ENCODE measurements around the gene PTK7. TPM values are rescaled to one million over a fixed set of nuclear protein-coding genes. Genes with fewer than 3 reads are reported as not detected.

PTK7 gene
- total RNA-seq, 1 experiment from 2014 or later: 165 TPM

DNA sequence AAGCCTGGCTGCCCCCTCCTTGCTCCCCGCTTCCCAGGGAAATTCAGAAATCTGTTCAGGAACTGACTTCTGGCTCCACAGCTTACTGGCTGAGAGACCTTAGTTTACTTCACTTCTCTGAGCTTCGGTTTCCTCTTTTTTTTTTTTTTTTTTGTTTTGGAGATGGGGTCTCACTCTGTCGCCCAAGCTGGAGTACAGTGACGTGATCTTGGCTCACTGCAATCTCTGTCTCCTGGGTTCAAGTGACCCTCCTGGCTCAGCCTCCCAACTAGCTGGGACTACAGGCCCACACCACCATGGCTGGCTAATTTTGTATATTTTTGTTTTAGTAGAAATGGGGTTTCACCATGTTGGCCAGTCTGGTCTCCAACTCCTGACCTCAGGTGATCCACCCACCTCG lies 14.9 kb downstream of the PTK7 start:
- Mint-ChIP-seq H3K4me3 (peak overlapping the region; percentile 63), H3K36me3 (no peaks in the 10 kb centered on the region), H3K27me3 (ENCODE audit: low read depth) (no peaks in the 10 kb centered on the region), H3K27ac (peak overlapping the region; percentile 99), H3K4me1 (peaks cover 85% of the 10 kb centered on the region), H3K9me3 (no peaks in the 10 kb centered on the region)
- CTCF ChIA-PET: interaction anchor here (0.6 to 1.8 kb wide), 4 partner anchors 39 to 1003 kb away, joined by 3 to 6 read pairs (median 4); no protein-coding TSS in a partner anchor
- POLR2A ChIA-PET: interaction anchor here (0.7 to 0.8 kb wide), 2 partner anchors 345 to 1032 kb away, joined by 4 to 8 read pairs; partner anchors contain the start of gene TBCC
- ATAC-seq (no peak), DNase-seq (ENCODE audit: low spot score) (no peak)
- TF ChIP-seq ZNF121 (CRISPR knock-in tag; IDR thresholded peaks at IDR 0.05) (peak; percentile 74), ELF4 (CRISPR knock-in tag; IDR thresholded peaks at IDR 0.05; ENCODE audit: low read depth) (no peak)

DNA sequence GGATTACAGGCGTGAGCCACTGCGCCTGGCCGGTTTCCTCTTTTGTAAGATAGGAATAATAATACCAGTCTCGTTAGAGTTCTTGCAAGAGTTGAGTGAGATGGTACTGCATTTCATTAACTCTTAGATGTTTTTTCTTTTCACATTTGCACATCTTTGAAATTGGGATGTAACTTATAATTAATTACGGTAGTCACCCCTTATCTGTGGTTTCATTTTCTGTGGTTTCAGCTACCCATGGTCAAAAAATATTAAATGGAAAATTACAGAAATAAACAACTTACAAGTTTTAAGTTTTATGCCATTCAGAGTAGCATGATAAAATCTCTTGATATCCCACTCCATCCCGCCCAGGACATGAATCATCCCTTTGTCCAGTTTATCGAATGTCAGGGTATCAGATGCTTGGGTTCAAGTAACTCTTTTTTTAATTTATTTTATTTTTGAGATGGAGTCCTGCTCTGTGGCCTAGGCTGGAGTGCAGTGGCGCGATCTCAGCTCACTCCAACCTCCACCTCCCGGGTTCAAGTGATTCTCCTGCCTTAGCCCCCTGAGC lies 15.4 kb downstream of the PTK7 start:
- no peaks in the 10 kb centered on the region for H3K27me3 Mint-ChIP-seq (ENCODE audit: low read depth)
- H3K9me3 Mint-ChIP-seq: no peaks in the 10 kb centered on the region
- CTCF ChIA-PET: interaction anchor here (1.0 to 1.8 kb wide), 2 partner anchors 38 to 52 kb away, joined by 3 to 6 read pairs; no protein-coding TSS in a partner anchor
- POLR2A ChIA-PET: interaction anchor here (0.7 to 0.8 kb wide), 2 partner anchors 345 to 1032 kb away, joined by 4 to 8 read pairs; partner anchors contain the start of gene TBCC
- peaks cover 85% of the 10 kb centered on the region for H3K4me1 Mint-ChIP-seq
- H3K27ac Mint-ChIP-seq: peak overlapping the region; percentile 99
- DNase-seq (ENCODE audit: low spot score) (no peak), ATAC-seq (no peak)
- peak overlapping the region; percentile 63; the same call in 1 of the 2 replicates for H3K4me3 Mint-ChIP-seq
- H3K36me3 Mint-ChIP-seq: no peaks in the 10 kb centered on the region
- TF ChIP-seq, protein P1, sequence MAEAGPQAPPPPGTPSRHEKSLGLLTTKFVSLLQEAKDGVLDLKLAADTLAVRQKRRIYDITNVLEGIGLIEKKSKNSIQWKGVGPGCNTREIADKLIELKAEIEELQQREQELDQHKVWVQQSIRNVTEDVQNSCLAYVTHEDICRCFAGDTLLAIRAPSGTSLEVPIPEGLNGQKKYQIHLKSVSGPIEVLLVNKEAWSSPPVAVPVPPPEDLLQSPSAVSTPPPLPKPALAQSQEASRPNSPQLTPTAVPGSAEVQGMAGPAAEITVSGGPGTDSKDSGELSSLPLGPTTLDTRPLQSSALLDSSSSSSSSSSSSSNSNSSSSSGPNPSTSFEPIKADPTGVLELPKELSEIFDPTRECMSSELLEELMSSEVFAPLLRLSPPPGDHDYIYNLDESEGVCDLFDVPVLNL (CRISPR knock-in tag; IDR thresholded peaks at IDR 0.05; ENCODE audit: borderline replicate concordance, low read depth): no peak
- TF ChIP-seq HMGA2 (CRISPR knock-in tag; IDR thresholded peaks at IDR 0.05) (no peak), FOXK1 (CRISPR knock-in tag; IDR thresholded peaks at IDR 0.05) (no peak), PRRX2 (CRISPR knock-in tag; IDR thresholded peaks at IDR 0.05) (no peak), ZNF396 (CRISPR knock-in tag; IDR thresholded peaks at IDR 0.05; ENCODE audit: borderline replicate concordance) (no peak), GTF2I (CRISPR knock-in tag; conservative IDR thresholded peaks at IDR 0.05) (no peak), CBFB (CRISPR knock-in tag; IDR thresholded peaks at IDR 0.05; ENCODE audit: low read depth) (no peak), ZNF138 (CRISPR knock-in tag; conservative IDR thresholded peaks at IDR 0.05) (no peak)
- TF ChIP-seq, protein P2, sequence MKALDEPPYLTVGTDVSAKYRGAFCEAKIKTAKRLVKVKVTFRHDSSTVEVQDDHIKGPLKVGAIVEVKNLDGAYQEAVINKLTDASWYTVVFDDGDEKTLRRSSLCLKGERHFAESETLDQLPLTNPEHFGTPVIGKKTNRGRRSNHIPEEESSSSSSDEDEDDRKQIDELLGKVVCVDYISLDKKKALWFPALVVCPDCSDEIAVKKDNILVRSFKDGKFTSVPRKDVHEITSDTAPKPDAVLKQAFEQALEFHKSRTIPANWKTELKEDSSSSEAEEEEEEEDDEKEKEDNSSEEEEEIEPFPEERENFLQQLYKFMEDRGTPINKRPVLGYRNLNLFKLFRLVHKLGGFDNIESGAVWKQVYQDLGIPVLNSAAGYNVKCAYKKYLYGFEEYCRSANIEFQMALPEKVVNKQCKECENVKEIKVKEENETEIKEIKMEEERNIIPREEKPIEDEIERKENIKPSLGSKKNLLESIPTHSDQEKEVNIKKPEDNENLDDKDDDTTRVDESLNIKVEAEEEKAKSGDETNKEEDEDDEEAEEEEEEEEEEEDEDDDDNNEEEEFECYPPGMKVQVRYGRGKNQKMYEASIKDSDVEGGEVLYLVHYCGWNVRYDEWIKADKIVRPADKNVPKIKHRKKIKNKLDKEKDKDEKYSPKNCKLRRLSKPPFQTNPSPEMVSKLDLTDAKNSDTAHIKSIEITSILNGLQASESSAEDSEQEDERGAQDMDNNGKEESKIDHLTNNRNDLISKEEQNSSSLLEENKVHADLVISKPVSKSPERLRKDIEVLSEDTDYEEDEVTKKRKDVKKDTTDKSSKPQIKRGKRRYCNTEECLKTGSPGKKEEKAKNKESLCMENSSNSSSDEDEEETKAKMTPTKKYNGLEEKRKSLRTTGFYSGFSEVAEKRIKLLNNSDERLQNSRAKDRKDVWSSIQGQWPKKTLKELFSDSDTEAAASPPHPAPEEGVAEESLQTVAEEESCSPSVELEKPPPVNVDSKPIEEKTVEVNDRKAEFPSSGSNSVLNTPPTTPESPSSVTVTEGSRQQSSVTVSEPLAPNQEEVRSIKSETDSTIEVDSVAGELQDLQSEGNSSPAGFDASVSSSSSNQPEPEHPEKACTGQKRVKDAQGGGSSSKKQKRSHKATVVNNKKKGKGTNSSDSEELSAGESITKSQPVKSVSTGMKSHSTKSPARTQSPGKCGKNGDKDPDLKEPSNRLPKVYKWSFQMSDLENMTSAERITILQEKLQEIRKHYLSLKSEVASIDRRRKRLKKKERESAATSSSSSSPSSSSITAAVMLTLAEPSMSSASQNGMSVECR (CRISPR knock-in tag; IDR thresholded peaks at IDR 0.05; ENCODE audit: borderline replicate concordance): no peak
- TF ChIP-seq, protein P3, sequence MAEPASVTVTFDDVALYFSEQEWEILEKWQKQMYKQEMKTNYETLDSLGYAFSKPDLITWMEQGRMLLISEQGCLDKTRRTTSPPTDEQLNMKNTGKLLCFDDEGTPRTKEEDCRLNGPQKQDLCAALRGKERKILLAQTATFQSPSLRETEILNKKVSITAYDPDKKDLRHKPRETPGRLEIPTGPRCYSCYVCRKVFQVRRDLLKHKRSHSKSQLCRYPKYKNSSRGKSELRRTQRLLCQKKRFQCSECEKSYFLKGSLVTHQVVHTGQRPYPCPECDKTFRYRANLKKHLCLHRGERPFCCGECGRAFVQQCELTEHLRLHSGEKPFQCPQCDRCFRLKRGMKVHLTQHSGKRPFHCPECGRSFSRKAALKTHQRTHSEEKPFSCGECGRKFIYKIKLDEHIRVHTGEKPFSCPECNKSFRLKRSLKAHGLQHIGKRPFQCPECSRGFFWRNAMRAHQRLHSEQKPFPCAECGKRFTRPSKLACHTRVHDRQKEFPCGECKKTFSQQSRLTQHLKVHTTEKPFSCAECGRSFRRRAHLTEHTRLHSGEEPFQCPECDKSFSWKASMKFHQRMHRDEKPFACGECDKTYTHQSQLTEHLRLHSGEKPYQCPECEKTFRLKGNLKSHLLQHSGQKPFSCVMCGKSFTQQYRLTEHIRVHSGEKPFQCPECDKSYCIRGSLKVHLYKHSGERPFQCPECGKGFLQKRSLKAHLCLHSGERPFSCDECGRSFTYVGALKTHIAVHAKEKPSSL (CRISPR knock-in tag; conservative IDR thresholded peaks at IDR 0.05): no peak
- TF ChIP-seq, protein P4, sequence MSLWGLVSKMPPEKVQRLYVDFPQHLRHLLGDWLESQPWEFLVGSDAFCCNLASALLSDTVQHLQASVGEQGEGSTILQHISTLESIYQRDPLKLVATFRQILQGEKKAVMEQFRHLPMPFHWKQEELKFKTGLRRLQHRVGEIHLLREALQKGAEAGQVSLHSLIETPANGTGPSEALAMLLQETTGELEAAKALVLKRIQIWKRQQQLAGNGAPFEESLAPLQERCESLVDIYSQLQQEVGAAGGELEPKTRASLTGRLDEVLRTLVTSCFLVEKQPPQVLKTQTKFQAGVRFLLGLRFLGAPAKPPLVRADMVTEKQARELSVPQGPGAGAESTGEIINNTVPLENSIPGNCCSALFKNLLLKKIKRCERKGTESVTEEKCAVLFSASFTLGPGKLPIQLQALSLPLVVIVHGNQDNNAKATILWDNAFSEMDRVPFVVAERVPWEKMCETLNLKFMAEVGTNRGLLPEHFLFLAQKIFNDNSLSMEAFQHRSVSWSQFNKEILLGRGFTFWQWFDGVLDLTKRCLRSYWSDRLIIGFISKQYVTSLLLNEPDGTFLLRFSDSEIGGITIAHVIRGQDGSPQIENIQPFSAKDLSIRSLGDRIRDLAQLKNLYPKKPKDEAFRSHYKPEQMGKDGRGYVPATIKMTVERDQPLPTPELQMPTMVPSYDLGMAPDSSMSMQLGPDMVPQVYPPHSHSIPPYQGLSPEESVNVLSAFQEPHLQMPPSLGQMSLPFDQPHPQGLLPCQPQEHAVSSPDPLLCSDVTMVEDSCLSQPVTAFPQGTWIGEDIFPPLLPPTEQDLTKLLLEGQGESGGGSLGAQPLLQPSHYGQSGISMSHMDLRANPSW (CRISPR knock-in tag; conservative IDR thresholded peaks at IDR 0.05; ENCODE audit: low read depth): no peak
- TF ChIP-seq, protein P5, sequence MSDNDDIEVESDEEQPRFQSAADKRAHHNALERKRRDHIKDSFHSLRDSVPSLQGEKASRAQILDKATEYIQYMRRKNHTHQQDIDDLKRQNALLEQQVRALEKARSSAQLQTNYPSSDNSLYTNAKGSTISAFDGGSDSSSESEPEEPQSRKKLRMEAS (CRISPR knock-in tag; IDR thresholded peaks at IDR 0.05): no peak
- TF ChIP-seq, protein P6, sequence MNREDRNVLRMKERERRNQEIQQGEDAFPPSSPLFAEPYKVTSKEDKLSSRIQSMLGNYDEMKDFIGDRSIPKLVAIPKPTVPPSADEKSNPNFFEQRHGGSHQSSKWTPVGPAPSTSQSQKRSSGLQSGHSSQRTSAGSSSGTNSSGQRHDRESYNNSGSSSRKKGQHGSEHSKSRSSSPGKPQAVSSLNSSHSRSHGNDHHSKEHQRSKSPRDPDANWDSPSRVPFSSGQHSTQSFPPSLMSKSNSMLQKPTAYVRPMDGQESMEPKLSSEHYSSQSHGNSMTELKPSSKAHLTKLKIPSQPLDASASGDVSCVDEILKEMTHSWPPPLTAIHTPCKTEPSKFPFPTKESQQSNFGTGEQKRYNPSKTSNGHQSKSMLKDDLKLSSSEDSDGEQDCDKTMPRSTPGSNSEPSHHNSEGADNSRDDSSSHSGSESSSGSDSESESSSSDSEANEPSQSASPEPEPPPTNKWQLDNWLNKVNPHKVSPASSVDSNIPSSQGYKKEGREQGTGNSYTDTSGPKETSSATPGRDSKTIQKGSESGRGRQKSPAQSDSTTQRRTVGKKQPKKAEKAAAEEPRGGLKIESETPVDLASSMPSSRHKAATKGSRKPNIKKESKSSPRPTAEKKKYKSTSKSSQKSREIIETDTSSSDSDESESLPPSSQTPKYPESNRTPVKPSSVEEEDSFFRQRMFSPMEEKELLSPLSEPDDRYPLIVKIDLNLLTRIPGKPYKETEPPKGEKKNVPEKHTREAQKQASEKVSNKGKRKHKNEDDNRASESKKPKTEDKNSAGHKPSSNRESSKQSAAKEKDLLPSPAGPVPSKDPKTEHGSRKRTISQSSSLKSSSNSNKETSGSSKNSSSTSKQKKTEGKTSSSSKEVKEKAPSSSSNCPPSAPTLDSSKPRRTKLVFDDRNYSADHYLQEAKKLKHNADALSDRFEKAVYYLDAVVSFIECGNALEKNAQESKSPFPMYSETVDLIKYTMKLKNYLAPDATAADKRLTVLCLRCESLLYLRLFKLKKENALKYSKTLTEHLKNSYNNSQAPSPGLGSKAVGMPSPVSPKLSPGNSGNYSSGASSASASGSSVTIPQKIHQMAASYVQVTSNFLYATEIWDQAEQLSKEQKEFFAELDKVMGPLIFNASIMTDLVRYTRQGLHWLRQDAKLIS (CRISPR knock-in tag; IDR thresholded peaks at IDR 0.05; ENCODE audit: borderline replicate concordance): no peak
- TF ChIP-seq, protein P7, sequence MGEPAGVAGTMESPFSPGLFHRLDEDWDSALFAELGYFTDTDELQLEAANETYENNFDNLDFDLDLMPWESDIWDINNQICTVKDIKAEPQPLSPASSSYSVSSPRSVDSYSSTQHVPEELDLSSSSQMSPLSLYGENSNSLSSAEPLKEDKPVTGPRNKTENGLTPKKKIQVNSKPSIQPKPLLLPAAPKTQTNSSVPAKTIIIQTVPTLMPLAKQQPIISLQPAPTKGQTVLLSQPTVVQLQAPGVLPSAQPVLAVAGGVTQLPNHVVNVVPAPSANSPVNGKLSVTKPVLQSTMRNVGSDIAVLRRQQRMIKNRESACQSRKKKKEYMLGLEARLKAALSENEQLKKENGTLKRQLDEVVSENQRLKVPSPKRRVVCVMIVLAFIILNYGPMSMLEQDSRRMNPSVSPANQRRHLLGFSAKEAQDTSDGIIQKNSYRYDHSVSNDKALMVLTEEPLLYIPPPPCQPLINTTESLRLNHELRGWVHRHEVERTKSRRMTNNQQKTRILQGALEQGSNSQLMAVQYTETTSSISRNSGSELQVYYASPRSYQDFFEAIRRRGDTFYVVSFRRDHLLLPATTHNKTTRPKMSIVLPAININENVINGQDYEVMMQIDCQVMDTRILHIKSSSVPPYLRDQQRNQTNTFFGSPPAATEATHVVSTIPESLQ (CRISPR knock-in tag; IDR thresholded peaks at IDR 0.05): no peak

Data from WTC11 (cell line).